Measurements from ENCODE around the gene MINK1.

DNA sequence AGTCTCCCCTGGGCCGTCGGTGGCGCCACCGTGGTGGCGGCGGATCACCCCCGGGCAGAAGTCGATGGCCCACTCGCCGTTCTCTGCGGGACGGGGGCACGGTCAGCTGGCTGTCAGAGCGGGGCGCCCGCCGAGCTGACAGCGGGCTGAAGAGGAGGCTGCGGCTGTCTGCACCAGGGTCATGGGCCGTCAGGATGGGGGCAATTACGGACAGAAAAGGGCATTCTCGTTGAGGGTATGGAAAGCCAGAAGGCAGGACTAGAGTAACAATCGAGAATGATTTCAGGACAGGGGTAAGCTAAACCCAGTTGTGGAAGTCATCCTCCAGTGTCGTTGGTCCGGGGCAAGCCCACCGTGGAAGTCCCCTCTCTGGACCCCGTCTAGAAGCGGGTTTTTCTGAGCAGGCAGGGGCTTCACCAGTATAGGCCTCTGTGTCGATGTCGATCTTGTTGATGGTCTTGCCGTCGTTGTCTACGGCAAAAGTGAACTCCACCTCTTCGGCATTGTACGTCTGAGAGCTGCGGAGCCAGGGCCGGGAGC lies 68.0 kb downstream of the MINK1 start:
- TF ChIP-seq, protein P1, sequence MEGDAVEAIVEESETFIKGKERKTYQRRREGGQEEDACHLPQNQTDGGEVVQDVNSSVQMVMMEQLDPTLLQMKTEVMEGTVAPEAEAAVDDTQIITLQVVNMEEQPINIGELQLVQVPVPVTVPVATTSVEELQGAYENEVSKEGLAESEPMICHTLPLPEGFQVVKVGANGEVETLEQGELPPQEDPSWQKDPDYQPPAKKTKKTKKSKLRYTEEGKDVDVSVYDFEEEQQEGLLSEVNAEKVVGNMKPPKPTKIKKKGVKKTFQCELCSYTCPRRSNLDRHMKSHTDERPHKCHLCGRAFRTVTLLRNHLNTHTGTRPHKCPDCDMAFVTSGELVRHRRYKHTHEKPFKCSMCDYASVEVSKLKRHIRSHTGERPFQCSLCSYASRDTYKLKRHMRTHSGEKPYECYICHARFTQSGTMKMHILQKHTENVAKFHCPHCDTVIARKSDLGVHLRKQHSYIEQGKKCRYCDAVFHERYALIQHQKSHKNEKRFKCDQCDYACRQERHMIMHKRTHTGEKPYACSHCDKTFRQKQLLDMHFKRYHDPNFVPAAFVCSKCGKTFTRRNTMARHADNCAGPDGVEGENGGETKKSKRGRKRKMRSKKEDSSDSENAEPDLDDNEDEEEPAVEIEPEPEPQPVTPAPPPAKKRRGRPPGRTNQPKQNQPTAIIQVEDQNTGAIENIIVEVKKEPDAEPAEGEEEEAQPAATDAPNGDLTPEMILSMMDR (IDR thresholded peaks at IDR 0.05) = no peak
- no peak for TF ChIP-seq NFE2L1 (CRISPR knock-in tag; IDR thresholded peaks at IDR 0.05)
- TF ChIP-seq, protein P2, sequence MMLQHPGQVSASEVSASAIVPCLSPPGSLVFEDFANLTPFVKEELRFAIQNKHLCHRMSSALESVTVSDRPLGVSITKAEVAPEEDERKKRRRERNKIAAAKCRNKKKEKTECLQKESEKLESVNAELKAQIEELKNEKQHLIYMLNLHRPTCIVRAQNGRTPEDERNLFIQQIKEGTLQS (CRISPR knock-in tag; conservative IDR thresholded peaks at IDR 0.05) = no peak
- TF ChIP-seq ZNF138 (CRISPR knock-in tag; conservative IDR thresholded peaks at IDR 0.05) = no peak
- no peak for TF ChIP-seq JUN (CRISPR knock-in tag; IDR thresholded peaks at IDR 0.05)
- TF ChIP-seq GABPB1 (CRISPR knock-in tag; IDR thresholded peaks at IDR 0.05) = no peak
- TF ChIP-seq, protein P3, sequence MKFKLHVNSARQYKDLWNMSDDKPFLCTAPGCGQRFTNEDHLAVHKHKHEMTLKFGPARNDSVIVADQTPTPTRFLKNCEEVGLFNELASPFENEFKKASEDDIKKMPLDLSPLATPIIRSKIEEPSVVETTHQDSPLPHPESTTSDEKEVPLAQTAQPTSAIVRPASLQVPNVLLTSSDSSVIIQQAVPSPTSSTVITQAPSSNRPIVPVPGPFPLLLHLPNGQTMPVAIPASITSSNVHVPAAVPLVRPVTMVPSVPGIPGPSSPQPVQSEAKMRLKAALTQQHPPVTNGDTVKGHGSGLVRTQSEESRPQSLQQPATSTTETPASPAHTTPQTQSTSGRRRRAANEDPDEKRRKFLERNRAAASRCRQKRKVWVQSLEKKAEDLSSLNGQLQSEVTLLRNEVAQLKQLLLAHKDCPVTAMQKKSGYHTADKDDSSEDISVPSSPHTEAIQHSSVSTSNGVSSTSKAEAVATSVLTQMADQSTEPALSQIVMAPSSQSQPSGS (CRISPR knock-in tag; IDR thresholded peaks at IDR 0.05; ENCODE audit: borderline replicate concordance, low read depth) = no peak
- TF ChIP-seq, protein P4, sequence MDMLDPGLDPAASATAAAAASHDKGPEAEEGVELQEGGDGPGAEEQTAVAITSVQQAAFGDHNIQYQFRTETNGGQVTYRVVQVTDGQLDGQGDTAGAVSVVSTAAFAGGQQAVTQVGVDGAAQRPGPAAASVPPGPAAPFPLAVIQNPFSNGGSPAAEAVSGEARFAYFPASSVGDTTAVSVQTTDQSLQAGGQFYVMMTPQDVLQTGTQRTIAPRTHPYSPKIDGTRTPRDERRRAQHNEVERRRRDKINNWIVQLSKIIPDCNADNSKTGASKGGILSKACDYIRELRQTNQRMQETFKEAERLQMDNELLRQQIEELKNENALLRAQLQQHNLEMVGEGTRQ (CRISPR knock-in tag; IDR thresholded peaks at IDR 0.05) = no peak
- no peak for TF ChIP-seq CREB1 (CRISPR knock-in tag; IDR thresholded peaks at IDR 0.05)
- no peak for TF ChIP-seq ZNF396 (CRISPR knock-in tag; IDR thresholded peaks at IDR 0.05; ENCODE audit: borderline replicate concordance)
- TF ChIP-seq, protein P5, sequence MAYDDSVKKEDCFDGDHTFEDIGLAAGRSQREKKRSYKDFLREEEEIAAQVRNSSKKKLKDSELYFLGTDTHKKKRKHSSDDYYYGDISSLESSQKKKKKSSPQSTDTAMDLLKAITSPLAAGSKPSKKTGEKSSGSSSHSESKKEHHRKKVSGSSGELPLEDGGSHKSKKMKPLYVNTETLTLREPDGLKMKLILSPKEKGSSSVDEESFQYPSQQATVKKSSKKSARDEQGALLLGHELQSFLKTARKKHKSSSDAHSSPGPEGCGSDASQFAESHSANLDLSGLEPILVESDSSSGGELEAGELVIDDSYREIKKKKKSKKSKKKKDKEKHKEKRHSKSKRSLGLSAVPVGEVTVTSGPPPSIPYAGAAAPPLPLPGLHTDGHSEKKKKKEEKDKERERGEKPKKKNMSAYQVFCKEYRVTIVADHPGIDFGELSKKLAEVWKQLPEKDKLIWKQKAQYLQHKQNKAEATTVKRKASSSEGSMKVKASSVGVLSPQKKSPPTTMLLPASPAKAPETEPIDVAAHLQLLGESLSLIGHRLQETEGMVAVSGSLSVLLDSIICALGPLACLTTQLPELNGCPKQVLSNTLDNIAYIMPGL (CRISPR knock-in tag; IDR thresholded peaks at IDR 0.05) = no peak

Measured in WTC11 (cell line).